T-helper 2 cell treated with Interferon-gamma antibody and Interleukin-4, amounts not matched to agents 100 ng/mL and 5 ng/mL, for 36 hours (primary cell): ENCODE results near the gene NAGPA. TPM values are rescaled to one million over a fixed set of nuclear protein-coding genes. Genes with fewer than 3 reads are reported as not detected.

ENCODE experiments used
- intact Hi-C: fragments of 100-400 bp; cut with micrococcal nuclease; formaldehyde crosslinking; loops from one replicate; pipeline ENCODE4 v1.15.1; 2023
- total RNA-seq: library from RNA; stranded (reverse); gene quantifications from 2 replicates; pipeline ENCODE4 v1.2.3, GENCODE V29; 2022

NAGPA gene
- total RNA-seq, 1 donor from 2014 or later = 14.0 TPM

DNA sequence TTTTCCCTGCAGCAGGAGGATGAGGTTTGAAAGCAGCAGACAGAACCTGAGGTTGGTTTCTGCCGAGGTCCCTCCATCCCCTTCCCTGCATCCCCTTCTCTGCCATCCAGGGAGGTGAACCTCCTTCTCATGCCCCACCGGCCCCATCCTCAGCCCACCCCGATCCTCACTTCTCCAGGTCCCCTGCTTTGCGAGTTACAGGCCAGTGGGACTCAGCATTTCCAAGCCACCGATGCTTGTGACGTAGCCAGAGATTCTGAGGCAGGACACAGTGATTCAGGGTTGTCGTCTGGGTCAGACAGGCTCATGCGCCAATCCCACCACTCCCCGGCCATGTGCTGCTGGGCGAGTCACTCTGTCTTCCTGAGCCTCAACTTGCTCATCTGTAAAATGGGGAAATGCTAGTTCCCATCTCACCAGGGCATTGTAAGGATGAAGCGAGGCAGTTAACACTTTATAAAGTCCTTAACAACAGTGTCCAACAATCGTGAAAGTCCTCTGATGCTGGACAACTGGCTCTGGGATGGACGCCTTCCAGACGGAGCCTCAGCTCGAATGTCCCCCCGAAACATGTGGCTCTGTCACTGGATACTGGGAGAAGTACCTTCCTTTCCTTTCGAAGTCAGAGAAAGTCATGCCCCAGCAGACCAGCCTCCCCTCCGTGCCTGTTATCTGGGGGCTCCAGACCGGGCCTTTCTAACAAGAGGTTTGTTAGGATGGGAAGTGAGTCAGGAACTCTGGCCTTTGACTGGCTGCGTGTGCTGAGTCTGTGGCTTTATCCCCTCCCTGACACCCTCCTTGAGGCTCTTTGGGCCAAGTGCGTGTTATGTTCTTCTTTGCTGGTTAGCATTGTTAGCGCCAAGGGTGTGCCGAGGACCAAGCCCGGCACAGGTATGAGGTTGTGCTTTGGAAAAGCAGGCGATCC is 53.7 kb downstream of the NAGPA start:
- intact Hi-C loops = no loop called here

DNA sequence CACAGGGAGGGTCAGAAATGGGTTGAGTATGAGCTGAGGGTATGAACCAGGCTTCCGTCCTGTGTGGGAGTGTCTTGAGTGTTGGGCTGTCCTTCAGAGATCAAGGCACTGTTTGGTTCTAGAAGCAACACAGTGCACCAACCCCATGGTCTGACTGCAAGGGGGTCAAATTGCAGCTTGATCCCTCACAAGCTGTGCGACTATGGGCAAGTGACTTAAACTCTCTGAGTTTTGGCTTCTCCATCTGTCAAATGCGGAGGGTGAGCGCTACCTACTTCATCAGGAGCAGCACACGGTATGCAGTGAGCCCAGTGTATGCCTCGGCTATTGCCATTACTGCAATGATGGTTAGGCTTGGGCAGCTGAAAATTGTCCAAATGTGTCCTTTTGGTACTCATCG is 54.6 kb downstream of the NAGPA start:
- intact Hi-C loops = no loop called here

DNA sequence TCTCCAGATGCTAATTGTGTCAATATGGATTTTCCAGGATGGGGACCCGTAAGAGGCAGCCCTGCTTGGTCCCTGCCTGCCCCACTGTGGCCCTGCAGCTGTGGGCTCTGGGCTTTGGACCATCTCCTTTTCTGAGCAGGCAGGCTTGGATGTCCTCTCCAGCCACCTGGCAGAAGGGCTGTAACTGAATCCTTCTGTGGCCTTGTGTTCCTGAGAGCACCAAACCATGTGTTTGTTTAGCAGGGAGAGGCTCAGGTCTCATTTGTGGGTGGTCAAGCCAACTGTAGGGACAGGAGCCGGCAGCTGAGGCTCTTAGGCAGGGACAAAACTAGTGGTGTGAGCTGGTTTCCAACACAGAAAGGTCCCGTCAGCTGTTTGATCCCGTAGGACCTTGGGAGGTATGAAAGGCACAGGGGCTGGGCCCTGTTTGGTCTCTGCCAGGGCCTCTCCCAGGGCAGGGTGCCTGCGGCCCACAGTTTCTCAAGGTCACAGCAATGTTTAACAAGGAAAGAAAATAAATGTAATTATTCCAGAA is 57.1 kb downstream of the NAGPA start:
- intact Hi-C loops = no loop called here

DNA sequence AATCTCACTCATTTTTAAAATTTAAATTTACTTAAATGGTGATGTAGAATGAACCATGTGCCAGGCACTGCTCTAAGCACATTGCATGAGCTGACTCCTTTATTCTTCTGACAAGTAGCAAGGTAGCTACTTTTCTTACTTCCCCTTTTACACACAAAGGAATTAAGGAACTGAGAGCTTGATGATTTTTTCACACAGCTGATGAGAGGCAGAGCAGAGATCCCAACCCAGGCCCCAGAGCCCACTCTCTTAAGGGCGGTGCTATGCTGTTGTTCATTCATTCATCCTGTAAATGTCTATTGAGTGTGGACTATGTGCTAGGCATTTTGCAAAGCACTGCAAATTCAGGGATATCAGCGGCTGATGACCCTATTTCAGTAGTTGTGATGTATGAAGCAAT is 57.7 kb downstream of the NAGPA start:
- intact Hi-C loops = no loop called here

Other genes starting within 250 kb of the NAGPA start
- not detected in 2 replicates for gene SEPTIN12, start 245.6 kb downstream of the NAGPA start, total RNA-seq
- not detected in 2 replicates for gene SMIM22, start 238.6 kb downstream of the NAGPA start, total RNA-seq
- 7.0 and 7.3 TPM in 2 replicates for gene ROGDI, start 231.3 kb downstream of the NAGPA start, total RNA-seq
- 114 and 116 TPM in 2 replicates for gene GLYR1, start 186.6 kb downstream of the NAGPA start, total RNA-seq
- 38.9 and 42.0 TPM in 2 replicates for gene UBN1, start 186.5 kb downstream of the NAGPA start, total RNA-seq
- gene PPL, start 96.8 kb downstream of the NAGPA start, total RNA-seq = not detected in 2 replicates
- gene SEC14L5, start 75.6 kb downstream of the NAGPA start, total RNA-seq = not detected in 2 replicates
- not detected in 2 replicates for gene C16orf89, start 32.0 kb upstream of the NAGPA start, total RNA-seq
- gene ALG1, start 37.9 kb upstream of the NAGPA start, total RNA-seq = 32.4 and 32.5 TPM in 2 replicates
- gene EEF2KMT, start 63.9 kb upstream of the NAGPA start, total RNA-seq = 12.4 and 13.2 TPM in 2 replicates